ENCODE results near the gene HPCAL4. TPM values are rescaled to one million over a fixed set of nuclear protein-coding genes. Genes with fewer than 3 reads are reported as not detected.
A peak's percentile ranks its signal among the peaks of the same experiment; 100 is the strongest.

HPCAL4 gene
- total and polyA plus RNA-seq, 11 donors, result 0.12 to 1.2 (median 0.46) TPM

DNA sequence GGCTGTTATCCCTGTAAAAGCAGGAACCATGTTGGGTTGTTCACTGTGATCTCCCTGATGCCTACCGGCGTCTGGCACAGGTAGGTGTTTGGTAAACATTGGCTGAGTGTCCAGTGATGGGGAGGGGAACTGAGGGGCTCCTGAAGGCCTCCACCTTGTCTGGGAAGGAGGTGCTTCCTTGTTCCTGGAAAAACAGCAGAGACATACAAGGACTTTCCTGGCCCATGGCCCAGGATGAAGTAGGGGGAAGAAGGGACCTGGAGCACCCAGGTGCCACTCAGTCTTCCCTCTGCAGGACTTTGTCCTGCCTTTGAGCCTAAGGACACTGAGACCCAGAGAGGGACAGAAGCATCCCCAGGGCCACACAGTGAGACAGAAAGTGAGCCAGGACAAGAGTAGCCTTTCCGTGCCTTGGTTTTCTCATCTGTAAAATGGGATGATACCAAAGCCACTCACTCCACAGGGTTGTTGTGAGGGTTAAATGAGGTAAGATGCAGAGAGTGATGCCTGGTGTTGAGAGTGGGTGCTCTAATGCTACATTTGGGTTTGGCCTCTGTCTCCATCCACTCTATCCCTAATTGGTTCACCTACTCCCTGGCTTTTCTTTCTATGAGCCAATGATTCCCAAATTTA lies 45.7 kb downstream of the HPCAL4 start:
- Histone ChIP-seq H3K36me3 (no peaks in the 10 kb centered on the region), H3K9me3 (no peaks in the 10 kb centered on the region), H3K27ac (peak overlapping the region in 10 of 12 donors; percentile 13 to 93 (median 59)), H3K4me1 (peaks cover 0 to 54% (median 20%) of the 10 kb centered on the region in 12 donors), H3K4me3 (no peak overlapping the region), H3K27me3 (no peaks in the 10 kb centered on the region)
- WGBS, 4 donors, result 80 to 90% (median 84%) methylated on average over 3 of the region's 3 CpGs
- ATAC-seq (no peak), DNase-seq (no peak)
- intact Hi-C loops (cut with DNase I), result no loop called here
- no peak for TF ChIP-seq POLR2A (IDR thresholded peaks at IDR 0.05)
- TF ChIP-seq, protein P1, sequence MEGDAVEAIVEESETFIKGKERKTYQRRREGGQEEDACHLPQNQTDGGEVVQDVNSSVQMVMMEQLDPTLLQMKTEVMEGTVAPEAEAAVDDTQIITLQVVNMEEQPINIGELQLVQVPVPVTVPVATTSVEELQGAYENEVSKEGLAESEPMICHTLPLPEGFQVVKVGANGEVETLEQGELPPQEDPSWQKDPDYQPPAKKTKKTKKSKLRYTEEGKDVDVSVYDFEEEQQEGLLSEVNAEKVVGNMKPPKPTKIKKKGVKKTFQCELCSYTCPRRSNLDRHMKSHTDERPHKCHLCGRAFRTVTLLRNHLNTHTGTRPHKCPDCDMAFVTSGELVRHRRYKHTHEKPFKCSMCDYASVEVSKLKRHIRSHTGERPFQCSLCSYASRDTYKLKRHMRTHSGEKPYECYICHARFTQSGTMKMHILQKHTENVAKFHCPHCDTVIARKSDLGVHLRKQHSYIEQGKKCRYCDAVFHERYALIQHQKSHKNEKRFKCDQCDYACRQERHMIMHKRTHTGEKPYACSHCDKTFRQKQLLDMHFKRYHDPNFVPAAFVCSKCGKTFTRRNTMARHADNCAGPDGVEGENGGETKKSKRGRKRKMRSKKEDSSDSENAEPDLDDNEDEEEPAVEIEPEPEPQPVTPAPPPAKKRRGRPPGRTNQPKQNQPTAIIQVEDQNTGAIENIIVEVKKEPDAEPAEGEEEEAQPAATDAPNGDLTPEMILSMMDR (IDR thresholded peaks at IDR 0.05), result no peak

DNA sequence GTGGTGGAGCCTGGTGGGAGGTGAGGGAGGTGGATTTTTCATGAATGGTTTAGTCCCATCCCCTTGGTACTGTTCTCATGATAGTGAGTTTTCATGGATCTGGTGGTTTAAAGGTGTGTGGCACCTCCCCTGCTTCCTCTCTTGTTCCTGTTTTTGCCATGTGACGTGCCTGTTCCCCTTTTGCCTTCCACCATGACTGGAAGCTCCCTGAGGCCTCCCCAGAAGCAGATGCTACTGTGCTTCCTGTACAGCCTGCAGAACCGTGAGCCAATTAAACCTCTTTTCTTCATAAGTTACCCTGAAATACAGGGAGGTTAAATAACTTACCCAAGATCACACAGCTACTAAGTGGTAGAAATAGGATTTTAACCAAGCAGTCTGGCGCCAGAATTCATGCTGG lies 47.5 kb downstream of the HPCAL4 start:
- Histone ChIP-seq H3K4me1 (peaks cover 0 to 56% (median 20%) of the 10 kb centered on the region in 12 donors), H3K9me3 (no peaks in the 10 kb centered on the region), H3K36me3 (no peaks in the 10 kb centered on the region), H3K4me3 (no peak overlapping the region), H3K27ac (peak overlapping the region in 1 of 12 donors; percentile 70), H3K27me3 (peaks cover 0 to 11% (median 0%) of the 10 kb centered on the region in 9 donors)
- ATAC-seq, result no peak
- 89 to 93% (median 89%) methylated on average over 3 of the region's 3 CpGs for WGBS, 4 donors
- no peak for TF ChIP-seq POLR2A (IDR thresholded peaks at IDR 0.05)
- TF ChIP-seq, protein P1 (IDR thresholded peaks at IDR 0.05), result no peak
- no peak for DNase-seq
- intact Hi-C loops (cut with DNase I), result no loop called here

DNA sequence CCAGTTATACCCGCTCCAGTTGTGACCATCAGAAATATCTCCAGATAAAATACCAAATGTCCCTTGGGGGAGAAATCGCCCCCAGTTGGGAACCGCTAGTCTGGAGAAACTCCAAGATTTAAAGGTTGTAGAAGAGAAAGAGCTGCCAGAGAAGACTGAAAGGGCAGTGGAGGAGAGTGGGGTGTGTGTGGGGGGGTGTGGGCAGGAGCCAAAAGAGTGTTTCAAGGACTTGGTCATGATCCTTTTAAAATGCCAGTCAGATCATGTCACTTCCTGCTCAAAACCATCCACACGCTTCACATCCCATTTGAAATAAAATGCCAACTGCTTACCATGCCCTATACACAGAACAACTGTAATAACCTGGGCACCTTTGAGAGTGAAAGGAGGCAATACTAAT lies 48.4 kb downstream of the HPCAL4 start:
- Histone ChIP-seq H3K4me1 (peaks cover 0 to 47% (median 19%) of the 10 kb centered on the region in 12 donors), H3K36me3 (no peaks in the 10 kb centered on the region), H3K9me3 (no peaks in the 10 kb centered on the region), H3K4me3 (no peak overlapping the region), H3K27ac (peak overlapping the region in 5 of 12 donors; percentile 15 to 74 (median 67)), H3K27me3 (peaks cover 0 to 20% (median 0%) of the 10 kb centered on the region in 9 donors)
- ATAC-seq (no peak), DNase-seq (peak in 1 of 5 donors; percentile 46)
- WGBS, 4 donors, result 43 to 53% (median 46%) methylated on average over 4 of the region's 4 CpGs
- TF ChIP-seq POLR2A (IDR thresholded peaks at IDR 0.05), result no peak
- TF ChIP-seq, protein P1 (IDR thresholded peaks at IDR 0.05), result no peak
- intact Hi-C loops (cut with DNase I), result no loop called here

DNA sequence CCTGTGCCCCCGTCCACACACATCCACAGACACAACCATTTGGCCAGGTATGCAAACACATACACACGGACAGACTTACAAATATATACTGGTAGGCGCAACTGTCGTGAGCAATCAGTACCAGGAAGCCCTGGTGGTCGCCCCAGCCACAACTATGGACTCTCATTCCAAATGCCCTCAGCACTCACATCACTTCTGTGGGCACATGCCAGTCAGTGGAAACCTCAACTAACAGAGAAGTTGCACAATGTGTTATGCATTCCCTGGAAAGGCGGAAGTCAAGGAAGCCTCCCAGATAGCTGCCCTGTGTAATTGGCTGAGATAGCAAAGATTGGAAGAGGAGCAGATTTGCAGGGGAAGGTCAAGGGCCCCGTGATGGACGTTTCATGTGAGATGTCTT lies 50.4 kb downstream of the HPCAL4 start:
- H3K4me3 ChIP-seq, result no peak overlapping the region
- H3K36me3 ChIP-seq, result no peaks in the 10 kb centered on the region
- DNase-seq (peak in 1 of 5 donors; percentile 9), ATAC-seq (no peak)
- intact Hi-C loops (cut with DNase I), result no loop called here
- peaks cover 0 to 29% (median 9%) of the 10 kb centered on the region in 12 donors for H3K4me1 ChIP-seq
- H3K27ac ChIP-seq, result peak overlapping the region in 5 of 12 donors; percentile 77 to 96 (median 89)
- TF ChIP-seq, protein P1 (IDR thresholded peaks at IDR 0.05), result no peak
- peaks cover 0 to 21% (median 0%) of the 10 kb centered on the region in 9 donors for H3K27me3 ChIP-seq
- 90 to 94% (median 93%) methylated on average over 8 of the region's 8 CpGs for WGBS, 4 donors
- no peaks in the 10 kb centered on the region for H3K9me3 ChIP-seq
